Measurements from ENCODE around the gene ARSA. TPM values are rescaled to one million over a fixed set of nuclear protein-coding genes. Genes with fewer than 3 reads are reported as not detected.

ARSA gene
- total and polyA plus RNA-seq, 2 of the 13 experiments (the other 11 are each of a cell fraction or from before 2014, with no cell fraction given), result 9.0 to 11.5 TPM

GRCh38 chr22:50656122-50657070, 28.4 kb upstream of the ARSA start (continued):
- TF ChIP-seq PLSCR1 (CRISPR knock-in tag; IDR thresholded peaks at IDR 0.05; ENCODE audit: borderline replicate concordance), result no peak
- TF ChIP-seq SNAPC2 (CRISPR knock-in tag; IDR thresholded peaks at IDR 0.05), result no peak
- peak; percentile 68; the same call in 1 of the 2 replicates for TF ChIP-seq MAFG (CRISPR knock-in tag; IDR thresholded peaks at IDR 0.05)
- TF ChIP-seq MTA1 (CRISPR knock-in tag; IDR thresholded peaks at IDR 0.05; ENCODE audit: borderline replicate concordance), result peak; percentile 59; the same call in 1 of the 2 replicates
- no peak for TF ChIP-seq CHCHD3 (CRISPR knock-in tag; IDR thresholded peaks at IDR 0.05)
- TF ChIP-seq ZFX (CRISPR knock-in tag; IDR thresholded peaks at IDR 0.05; ENCODE audit: low read depth), result peak; percentile 31; the same call in 1 of the 2 replicates
- TF ChIP-seq TCF12 (IDR thresholded peaks at IDR 0.05), result no peak
- TF ChIP-seq TCF12 (CRISPR knock-in tag; IDR thresholded peaks at IDR 0.05), result no peak
- TF ChIP-seq MAX (IDR thresholded peaks at IDR 0.05), result peak; percentile 56; the same call in 1 of the 2 replicates
- peak; percentile 82; the same call in 1 of the 2 replicates for TF ChIP-seq HNRNPL (IDR thresholded peaks at IDR 0.05; ENCODE audit: low read depth, low read length)
- no peak for TF ChIP-seq POGK (CRISPR knock-in tag; conservative IDR thresholded peaks at IDR 0.05)
- no peak for TF ChIP-seq ATF7 (IDR thresholded peaks at IDR 0.05)
- 0 out of 2 replicates have a peak, but pooled peaks have one; percentile 53 for TF ChIP-seq ATF7 (CRISPR knock-in tag; IDR thresholded peaks at IDR 0.05)
- TF ChIP-seq RXRB (CRISPR knock-in tag; IDR thresholded peaks at IDR 0.05; ENCODE audit: borderline replicate concordance), result peak; percentile 42; the same call in 1 of the 2 replicates
- no peak for TF ChIP-seq ADNP (CRISPR knock-in tag; IDR thresholded peaks at IDR 0.05)
- no peak for TF ChIP-seq ZSCAN31 (CRISPR knock-in tag; IDR thresholded peaks at IDR 0.05; ENCODE audit: low read depth)
- TF ChIP-seq ZNF850 (CRISPR knock-in tag; conservative IDR thresholded peaks at IDR 0.05), result no peak
- TF ChIP-seq SIX1 (CRISPR knock-in tag; IDR thresholded peaks at IDR 0.05; ENCODE audit: borderline replicate concordance), result no peak
- peak; percentile 23; the same call in 1 of the 2 replicates for TF ChIP-seq SP4 (CRISPR knock-in tag; IDR thresholded peaks at IDR 0.05)
- TF ChIP-seq SAP130 (CRISPR knock-in tag; IDR thresholded peaks at IDR 0.05; ENCODE audit: low read depth), result 0 out of 2 replicates have a peak, but pooled peaks have one; percentile 35
- TF ChIP-seq SMARCC2 (IDR thresholded peaks at IDR 0.05), result no peak
- TF ChIP-seq ZNF513 (CRISPR knock-in tag; conservative IDR thresholded peaks at IDR 0.05), result no peak
- 0 out of 2 replicates have a peak, but pooled peaks have one; percentile 11 for TF ChIP-seq SALL1 (CRISPR knock-in tag; IDR thresholded peaks at IDR 0.05)
- no peak for TF ChIP-seq SOX13 (IDR thresholded peaks at IDR 0.05)
- no peak for TF ChIP-seq SOX13 (CRISPR knock-in tag; conservative IDR thresholded peaks at IDR 0.05 in 1 of 2, IDR thresholded peaks at IDR 0.05 in 1 of 2)
- no peak for TF ChIP-seq SIX4 (CRISPR knock-in tag; IDR thresholded peaks at IDR 0.05)
- no peak for TF ChIP-seq ZFP36L1 (CRISPR knock-in tag; IDR thresholded peaks at IDR 0.05)

Measured in HepG2 (cell line).